HG03432 (cell line): Measurements from ENCODE around the gene NTN1.
"Not testable (repeated sequence)": the region's sequence is repeated elsewhere in the genome, so short reads cannot be mapped to it uniquely, and the experiment has no call there.

ENCODE experiments used
- ATAC-seq: cut with Tn5 transposase; IDR thresholded peaks from one replicate; pipeline ENCODE4 v1.9.1; 2021; ENCODE audit warnings: mild to moderate bottlenecking, moderate library complexity; ENCODE audit not compliant: unreplicated experiment

Gene NTN1

DNA sequence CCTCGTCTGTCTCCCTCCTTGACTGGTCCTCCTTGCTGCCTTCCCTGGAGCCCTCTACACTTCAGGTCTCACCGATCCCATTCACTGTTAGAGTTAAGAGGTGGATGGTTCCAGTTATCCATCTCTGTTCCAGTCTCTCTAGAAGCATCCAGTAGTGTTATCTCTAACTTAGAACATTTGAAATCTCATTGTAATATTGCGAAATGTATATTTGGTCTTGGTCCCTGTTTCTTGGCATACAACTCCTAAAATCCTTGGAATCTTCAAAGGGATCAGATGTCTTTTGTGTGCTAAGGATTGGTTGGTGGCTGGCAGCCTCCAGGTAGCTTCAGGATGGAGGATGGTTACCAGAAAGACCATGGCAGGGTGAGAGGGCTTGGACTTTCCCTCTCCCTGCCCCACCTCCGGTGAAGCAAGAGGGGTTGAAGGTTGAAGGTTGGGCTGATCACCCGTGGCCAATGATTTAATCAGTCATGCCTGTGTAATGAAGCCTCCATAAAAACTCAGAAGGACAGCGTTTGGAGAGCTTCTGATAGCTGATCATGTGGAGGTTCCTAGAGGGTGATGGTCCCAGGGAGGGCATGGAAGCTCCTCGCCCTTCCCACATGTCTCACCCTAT lies 59.1 kb downstream of the NTN1 start:
- no peak for ATAC-seq

DNA sequence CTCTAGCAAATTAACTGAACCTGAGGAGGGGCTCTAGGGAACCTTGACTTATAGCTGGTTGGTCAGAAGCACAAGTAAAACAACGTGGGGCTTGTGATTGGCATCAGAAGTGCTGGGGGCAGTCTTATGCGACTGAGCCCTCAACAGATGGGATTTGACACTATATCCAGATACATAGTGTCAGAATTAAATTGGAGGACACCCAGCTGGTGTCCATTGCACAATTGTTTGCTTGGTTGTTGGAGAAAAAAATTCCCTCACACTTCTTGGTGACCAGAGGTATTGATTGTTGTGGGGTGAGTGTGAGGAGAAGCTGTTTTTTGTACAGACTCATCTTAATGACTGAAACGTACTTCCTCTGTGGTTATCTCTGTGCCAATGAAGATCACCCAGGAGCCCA lies 59.7 kb downstream of the NTN1 start:
- no peak for ATAC-seq

DNA sequence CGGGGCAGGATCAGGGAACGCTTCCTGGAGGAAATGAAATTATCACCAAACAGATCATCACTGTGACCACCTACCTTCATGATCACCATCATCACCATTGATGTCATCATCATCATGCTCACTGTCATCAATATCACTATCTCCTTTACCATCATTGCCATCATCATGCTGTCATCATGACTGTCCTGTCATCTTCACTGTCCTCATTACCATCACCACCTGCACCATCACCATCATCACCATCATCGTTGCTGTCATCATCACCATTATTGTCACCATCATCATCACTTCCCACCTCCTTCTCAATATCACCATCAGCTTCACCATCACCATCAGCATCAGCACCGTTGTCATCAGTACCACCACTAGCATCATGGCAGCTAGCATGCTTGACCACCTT lies 65.3 kb downstream of the NTN1 start:
- no peak for ATAC-seq

DNA sequence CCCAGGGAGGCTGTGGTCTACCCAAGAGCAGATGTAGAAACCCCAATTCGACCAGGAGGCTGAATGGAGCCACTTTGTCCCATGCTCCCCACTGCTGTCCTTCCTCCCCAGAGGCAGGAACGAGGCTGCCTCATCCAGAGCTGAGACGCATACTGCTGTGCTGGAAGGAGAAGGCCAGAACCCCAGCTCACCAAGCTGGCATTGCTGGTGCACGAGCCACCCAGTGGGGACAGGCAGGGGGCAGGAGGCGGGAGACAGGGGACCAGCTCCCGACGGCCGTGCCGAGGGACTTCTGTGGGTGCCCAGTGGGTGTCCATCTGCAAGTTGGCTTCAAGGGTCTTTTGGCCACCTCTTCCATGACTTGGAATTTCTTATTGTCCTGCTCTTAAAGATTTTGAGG lies 66.6 kb downstream of the NTN1 start:
- ATAC-seq, result no peak

DNA sequence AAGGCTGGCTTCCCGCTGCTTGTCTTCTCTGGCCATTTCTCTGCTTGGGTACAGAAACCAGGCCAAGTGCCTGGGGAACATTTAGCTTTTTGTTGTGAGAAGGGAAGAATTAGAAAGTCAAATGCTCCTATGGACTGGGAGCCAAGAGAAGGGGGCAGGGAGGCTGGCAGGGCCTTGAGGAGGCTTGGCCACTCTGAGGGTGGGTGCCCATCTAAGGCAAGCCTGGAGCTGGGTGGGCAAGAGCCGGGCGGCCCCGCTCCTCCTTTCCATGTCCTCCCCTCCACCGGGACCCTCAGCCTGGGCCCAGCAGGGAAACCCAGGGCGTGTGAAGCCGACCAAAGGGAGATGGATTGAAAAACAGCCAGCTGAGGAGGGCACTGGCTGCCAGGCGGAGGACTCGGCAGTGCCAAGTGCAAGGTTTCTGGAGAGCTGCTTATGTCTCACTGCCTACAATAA lies 69.4 kb downstream of the NTN1 start:
- no peak for ATAC-seq

DNA sequence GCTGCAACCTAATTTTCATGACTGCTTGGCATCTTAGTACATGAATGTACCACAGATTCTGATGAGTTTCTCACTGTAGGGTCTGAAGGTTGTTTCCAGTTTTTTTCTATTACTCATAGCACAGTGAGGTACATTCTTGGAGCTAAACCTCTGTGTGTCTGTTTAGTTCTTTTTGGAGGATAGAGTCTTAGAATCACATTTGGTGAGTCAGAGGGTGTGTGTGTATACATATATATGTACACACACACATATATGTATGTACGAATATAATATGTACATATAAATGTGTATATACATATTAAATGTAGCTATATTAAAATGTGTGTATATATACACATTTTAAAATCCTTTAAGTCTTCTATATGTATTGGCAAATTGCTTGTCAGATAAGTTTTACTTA lies 72.9 kb downstream of the NTN1 start:
- ATAC-seq, result no peak

DNA sequence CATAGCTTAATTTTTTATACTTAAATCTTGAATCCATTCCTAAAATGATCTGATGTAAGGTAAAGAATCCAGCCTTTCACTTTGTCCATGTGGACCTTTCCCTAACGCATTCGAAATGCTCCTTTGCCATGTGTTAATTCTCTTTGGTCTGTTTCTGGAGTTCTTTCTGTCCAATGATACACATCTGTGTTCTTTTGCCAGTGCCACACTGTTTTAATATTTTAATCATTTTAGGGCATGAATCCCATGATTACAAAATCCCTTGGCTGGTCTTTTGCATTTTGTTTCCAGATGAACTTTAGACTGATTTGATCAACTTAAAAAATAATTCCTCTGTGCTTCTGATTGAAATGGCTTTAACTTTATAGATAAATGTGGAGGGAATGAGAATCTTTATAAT lies 74.1 kb downstream of the NTN1 start:
- ATAC-seq, result no peak

DNA sequence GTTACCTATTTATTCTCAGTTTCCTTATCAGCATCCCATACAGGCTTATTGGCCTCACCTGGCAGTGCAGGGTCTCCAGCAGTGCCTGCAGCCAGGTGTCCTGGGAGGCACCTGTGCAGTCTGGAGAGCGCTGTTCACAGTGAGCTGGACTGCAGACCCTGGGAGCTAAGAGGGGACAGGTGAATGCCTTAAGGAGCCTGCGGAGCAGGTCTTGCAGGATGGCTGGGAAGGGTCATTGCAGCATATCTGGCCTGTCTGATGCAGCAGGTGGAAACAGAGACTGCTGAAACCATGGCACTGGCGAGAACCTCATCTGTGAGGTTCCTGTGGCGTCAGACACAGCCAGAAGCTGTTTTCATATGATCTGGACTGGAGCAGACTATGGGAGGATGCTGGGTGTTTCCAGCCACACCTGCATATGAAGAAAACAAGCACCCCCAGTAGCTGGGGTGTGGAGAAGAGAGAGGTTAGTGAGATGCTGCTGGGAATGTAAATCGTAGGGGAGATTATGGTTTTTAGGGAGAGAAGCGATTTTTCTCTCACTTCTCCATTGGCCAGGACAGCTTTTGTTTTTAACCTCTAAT lies 77.0 kb downstream of the NTN1 start:
- no peak for ATAC-seq

DNA sequence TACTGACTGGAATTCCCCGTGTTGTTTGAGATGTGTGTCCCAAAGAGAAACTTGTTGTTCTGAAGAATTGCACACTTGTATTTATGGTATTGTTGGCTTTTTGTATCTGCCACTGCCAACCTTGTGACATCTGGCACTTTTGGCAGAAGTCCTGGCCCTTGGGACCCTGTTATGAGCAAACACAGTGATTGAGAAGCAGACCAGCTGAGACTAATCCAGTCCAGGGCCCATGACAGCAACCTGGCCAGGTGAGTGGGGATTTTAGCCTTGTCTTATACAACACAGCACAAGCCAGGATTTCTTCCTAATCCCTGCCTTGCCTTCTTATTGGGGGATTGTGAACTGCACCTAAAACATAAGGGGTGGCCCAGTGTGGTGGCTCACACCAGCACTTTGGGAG lies 80.0 kb downstream of the NTN1 start:
- ATAC-seq, result no peak

DNA sequence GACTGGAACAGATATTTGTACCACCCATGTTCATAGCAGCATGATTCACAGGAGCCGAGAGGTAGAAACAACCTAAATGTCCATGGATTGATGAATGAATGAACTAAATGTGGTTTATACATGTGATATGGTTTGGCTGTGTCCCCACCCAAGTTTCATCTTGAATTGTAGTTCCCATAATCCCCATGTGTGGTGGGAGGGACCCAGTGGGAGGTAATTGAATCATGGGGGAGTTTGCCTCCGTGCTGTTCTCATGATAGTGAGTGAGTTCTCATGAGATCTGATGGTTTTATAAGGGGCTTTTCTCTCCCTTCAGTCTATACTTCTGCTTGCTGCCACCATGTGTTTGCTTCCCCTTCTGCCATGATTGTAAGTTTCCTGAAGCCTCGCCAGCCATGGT lies 81.9 kb downstream of the NTN1 start:
- not testable (repeated sequence) for ATAC-seq

DNA sequence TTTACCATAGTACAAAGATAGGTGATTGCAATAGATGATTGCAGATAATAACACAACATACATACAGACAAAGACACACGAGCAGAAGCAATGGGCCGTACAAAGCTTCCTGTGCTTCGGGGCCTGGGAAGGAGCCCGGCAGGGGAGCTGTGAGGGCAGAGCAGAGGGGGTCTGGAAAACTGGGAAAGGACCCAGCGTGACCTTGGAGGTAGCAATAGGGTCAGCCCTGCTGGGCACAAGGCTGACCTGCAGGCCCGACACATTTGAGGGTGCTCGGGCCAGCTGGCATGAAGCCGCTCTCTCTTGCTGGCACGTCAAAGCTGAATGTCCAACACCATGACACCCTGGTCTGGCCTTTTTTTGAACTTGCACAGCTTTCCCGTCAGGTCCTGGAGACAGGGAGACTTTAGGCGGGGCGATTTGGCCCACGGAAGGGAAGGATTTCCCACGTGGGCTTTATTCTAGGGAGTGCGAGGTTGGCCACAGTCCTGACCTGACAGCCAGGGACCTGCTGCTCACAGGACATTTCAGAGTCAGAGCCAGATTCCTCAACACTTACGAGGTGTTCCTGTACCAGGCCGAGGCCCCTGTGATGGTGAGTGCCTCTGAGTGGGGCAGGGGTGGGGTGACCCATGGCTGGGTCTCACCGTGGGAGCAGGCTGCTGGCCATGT lies 83.2 kb downstream of the NTN1 start:
- no peak for ATAC-seq

DNA sequence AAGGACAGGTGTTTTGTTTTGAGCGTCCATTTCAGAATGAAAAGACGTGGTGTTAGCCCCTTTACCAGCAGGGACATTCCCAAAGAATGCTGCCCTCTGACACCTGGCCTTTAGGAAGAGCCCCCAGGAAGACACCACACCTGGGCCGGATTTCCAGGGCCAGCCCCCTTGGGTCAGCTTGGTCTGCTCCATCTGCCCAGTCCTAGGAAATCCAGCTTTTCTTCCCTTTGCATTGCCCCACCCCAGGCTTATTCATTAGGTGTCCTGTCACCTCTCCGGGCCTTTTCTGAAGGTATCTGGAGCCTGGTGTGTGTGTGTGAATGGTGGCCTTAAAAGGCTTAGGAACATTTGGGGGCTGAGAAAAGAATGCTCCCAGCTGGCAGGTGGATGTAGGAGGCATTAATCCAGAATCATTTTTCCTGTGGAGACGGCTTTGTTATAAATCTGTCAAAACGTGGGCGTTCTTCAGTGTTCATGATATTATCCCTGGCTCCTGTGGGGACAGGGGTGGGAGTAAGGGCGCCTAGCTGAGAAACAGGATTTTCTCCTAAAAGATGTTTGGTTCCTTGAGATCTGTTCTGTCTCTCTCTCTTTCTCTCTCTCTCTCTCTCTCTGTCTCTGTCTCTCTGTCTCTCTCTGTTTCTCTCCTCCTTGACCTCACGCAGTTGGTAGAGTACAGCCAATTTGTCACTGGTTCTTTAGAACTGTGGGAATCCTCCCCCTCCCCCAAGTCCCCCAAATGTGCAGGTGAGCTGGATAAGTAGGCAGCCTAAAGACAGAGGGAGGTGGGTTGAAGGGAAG lies 84.0 kb downstream of the NTN1 start:
- no peak for ATAC-seq

DNA sequence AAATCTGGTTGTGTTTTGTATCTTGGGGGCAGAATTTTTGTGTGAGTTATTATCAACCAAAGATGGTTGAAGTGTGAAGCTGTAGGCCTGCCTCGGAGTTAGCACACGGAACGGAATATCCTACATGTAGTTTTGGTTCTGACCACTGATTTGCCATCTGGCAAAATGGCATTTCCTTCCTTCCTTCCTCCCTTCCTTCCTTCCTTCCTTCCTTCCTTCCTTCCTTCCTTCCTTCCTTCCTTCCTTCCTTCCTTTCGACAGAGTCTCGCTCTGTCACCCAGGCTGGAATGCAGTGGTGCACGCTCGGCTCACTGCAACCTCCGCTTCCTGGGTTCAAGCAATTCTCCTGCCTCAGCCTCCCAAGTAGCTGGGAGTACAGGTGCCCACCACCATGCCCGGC lies 85.0 kb downstream of the NTN1 start:
- ATAC-seq, result not testable (repeated sequence)

DNA sequence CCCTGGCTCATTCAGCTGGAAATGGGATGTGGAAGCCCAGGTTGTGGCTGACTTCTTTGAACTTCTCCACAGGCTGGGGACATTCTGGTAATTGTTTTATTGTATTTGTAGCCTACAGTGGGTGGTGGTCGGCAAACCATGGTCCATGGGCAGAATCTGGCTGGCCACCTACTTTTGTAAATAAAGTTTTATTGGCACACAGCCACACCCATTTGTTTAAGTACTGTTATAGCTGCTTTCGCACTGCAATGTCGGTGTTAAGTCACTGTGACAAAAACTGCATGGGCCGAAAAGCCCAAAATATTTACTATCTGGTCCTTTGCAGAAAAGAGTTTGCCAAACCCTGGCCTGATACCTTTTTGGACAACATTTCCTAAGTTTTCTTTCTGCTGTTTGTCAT lies 86.2 kb downstream of the NTN1 start:
- no peak for ATAC-seq

DNA sequence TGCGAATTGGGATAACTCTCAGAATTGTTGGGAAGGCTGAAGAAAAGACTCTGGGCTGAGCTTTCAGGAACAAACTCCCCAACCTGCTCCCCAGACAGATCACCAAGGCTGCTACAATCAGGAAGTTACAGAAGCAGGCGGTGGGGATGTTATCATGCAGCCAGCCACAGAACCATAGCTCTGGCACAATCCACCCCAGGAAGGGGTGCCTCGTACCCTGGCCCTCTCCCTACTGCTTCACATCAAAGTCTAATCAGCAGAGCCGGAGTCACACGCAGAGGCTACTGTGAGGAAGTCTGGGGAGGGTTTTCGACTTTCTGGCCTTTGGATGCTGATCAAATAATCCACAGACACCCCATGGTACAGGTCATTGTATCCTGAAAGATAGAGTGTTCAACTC lies 86.8 kb downstream of the NTN1 start:
- no peak for ATAC-seq

DNA sequence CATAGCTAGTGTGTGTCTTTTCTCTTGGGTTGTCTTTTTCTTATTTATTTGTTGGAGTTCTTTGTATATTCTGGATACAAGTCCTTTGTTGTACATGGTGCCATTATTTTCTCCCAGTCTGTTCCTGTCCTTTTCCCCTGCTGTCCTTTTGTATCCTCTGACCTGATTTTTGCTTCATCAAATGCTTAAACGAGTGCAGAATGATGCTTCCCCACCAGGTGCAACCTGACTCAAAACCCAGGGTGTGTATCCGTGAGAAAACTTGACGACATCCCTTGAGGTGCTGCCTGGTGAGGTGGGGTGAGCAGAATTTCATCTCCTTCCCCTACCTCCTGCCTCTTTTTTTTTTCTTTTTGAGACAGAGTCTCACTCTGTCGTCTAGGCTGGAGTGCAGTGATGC lies 88.6 kb downstream of the NTN1 start:
- no peak for ATAC-seq

DNA sequence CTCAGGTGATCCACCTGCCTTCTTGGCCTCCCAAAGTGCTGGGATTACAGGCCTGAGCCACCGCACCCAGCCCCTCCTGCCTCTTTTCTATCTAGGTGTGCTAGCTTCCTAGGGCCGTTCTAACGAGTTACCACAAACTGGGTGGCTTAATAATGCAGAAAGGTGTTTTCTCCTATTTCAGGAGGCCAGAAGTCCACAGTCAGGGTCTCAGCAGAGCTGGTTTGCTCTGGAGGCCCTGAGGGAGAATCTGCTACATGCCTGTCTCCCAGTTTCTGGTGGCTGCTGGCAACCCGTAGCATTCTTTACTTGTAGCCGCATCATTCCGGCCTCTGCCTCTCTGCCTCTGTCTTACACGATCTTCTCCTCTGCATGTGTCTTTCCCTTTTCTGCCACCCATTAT lies 89.2 kb downstream of the NTN1 start:
- ATAC-seq, result no peak

DNA sequence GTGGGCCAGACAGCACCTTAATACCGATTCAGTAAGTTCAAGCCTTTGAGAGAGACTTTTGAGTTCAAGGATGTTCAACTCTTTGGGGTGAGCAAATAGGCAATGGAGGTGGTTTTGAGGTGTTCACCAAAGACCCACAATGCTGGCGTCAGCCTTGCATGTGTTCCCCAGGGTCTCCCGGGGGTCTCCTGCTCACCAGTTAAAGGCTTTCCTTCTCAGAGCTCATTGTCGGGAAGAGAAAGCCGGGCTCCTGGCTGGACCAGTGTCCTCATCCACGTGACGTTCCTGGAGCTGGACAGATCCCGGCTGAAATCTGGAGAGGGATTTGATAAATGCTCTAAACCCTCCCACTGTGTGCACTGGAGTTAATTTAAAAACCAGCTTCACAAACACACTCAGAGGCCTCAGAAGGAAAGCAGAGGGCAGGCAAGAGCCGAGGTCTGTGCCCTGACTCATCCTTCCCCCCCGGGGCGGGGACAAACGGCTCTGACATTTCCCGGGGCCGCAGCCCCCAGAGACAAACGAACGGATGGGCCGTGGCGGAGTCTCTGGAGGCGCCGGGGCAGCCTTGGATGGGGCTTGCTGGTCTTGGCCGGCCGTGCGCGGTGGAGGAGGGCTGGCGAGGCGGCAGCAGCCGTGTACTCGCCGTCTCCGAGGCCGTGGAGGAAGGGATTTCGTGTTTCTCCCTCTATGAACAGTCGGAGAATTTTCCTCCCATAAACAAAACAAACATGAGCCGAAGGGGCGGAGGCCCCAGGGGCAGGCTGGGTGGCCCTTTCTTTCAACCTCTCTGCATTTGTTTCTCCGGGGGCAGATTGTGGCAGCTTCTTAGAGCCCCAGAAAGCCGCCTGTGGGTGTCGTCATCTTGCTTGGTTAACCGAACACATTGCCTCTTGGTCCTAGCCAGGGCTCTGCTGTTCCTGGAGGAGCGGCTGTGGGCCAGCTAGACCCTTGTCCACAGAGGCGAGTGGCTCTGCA lies 94.2 kb downstream of the NTN1 start:
- ATAC-seq, result no peak

DNA sequence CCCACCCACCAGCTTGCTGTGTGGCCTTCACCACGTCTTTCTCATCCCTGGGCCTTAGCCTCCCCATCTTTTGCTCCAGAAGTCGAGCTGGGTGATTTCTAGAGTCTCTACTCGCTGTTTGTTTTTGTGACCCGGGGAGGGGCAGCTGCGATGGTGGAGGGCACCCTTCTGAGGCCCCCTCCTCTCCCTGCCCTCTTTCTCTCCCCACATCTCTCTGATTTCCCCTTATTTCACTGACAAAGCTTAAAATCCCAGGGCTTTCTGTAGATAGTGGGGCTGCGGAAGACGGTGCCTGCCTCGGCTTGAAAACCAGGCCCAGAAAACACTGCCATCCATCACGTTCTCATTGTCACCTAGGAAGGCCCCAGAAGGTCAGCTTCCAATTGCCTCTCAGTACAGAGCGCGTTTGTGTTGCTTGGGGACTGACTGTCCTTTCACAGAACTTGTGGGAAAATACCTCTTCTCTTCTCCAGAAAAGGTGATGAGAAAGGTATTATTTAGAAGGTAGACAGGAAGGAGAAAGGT lies 95.1 kb downstream of the NTN1 start:
- no peak for ATAC-seq

DNA sequence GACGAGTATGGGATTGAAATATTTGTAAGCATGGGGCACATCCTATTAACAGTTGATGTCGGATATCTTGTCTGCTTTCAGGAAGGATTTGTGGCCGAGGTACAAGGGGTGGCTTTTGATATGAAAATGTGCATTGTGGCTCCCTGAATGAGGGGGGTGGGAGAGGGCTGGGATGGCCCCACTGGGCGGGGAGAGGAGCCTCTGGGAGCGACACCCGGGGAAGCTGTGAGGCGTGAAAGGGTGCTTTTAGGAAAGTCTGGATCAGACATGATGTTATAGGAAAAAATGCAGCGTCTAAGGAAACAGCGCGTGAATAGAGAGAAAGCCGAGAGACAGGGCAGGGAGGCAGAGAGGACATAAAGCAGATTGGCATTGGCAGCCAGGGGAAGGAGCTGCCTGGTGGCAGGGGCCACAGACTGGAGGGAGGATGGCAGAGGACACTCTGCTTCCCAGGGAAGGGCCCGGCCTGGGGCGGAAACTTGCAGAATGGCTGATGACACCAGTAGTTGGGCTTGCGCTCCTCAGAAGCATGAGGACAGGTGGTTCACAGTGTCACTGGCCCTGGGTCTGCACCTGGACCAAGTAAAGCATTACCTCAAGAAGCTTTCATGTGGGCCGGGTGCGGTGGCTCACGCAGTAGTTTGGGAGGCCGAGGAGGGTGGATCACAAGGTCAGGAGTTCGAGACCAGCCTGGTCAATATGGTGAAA lies 95.7 kb downstream of the NTN1 start:
- ATAC-seq, result no peak
